Effector memory CD4-positive, alpha-beta T cell (primary cell): ENCODE results near the gene APH1B.

Experiments
- DNase-seq, 3 donors: peaks; one replicate each; pipeline ENCODE4 v3.0.0-alpha.2; 2020
- H3K27ac ChIP-seq: 2 replicates; pipeline ENCODE4 v1.7.0; 2013; ENCODE audit warnings: mild to moderate bottlenecking, low read length, moderate library complexity; ENCODE audit not compliant: insufficient read depth, poor library complexity, severe bottlenecking
- H3K27me3 ChIP-seq: replicated peaks from 2 replicates; pipeline ENCODE4 v1.7.0; 2013; ENCODE audit warnings: mild to moderate bottlenecking, low read length; ENCODE audit not compliant: insufficient read depth, control insufficient read depth, poor library complexity, severe bottlenecking
- H3K36me3 ChIP-seq: 2 replicates; pipeline ENCODE4 v1.7.0; 2013; ENCODE audit warnings: mild to moderate bottlenecking, low read length, moderate library complexity; ENCODE audit not compliant: control insufficient read depth, insufficient read depth
- H3K4me1 ChIP-seq: 2 replicates; pipeline ENCODE4 v1.7.0; 2013; ENCODE audit warnings: low read length, mild to moderate bottlenecking; ENCODE audit not compliant: control insufficient read depth, insufficient read depth, poor library complexity, severe bottlenecking
- H3K4me3 ChIP-seq: 2 replicates; pipeline ENCODE4 v1.7.0; 2013; ENCODE audit warnings: low read length, low read depth, mild to moderate bottlenecking; ENCODE audit not compliant: insufficient read depth, poor library complexity, severe bottlenecking
- H3K9me3 ChIP-seq: 2 replicates; pipeline ENCODE4 v1.7.0; 2013; ENCODE audit warnings: mild to moderate bottlenecking, low read length, moderate library complexity; ENCODE audit not compliant: control insufficient read depth

APH1B gene

GRCh38 chr15:63357061-63357460 is 79.7 kb downstream of the APH1B start:
- DNase-seq: no peak
- Histone ChIP-seq H3K9me3 (no peaks in the 10 kb centered on the region), H3K27me3 (no peaks in the 10 kb centered on the region), H3K27ac (no peak overlapping the region), H3K4me3 (no peak overlapping the region), H3K36me3 (no peaks in the 10 kb centered on the region), H3K4me1 (no peaks in the 10 kb centered on the region)

GRCh38 chr15:63357731-63358130 is 80.3 kb downstream of the APH1B start:
- Histone ChIP-seq H3K4me1 (no peaks in the 10 kb centered on the region), H3K9me3 (no peaks in the 10 kb centered on the region), H3K36me3 (no peaks in the 10 kb centered on the region), H3K27ac (no peak overlapping the region), H3K4me3 (no peak overlapping the region), H3K27me3 (no peaks in the 10 kb centered on the region)
- no peak for DNase-seq

GRCh38 chr15:63358241-63359029 is 81.0 kb downstream of the APH1B start:
- no peaks in the 10 kb centered on the region for H3K4me1 ChIP-seq
- no peak overlapping the region for H3K27ac ChIP-seq
- no peak overlapping the region for H3K4me3 ChIP-seq
- DNase-seq: no peak
- H3K9me3 ChIP-seq: no peaks in the 10 kb centered on the region
- H3K36me3 ChIP-seq: no peaks in the 10 kb centered on the region
- no peaks in the 10 kb centered on the region for H3K27me3 ChIP-seq
